AG10803 (cell line): ENCODE data around the gene RGCC.
A peak's percentile ranks its signal among the peaks of the same experiment; 100 is the strongest.

Experiments
- DNase-seq: peaks from one replicate; pipeline ENCODE4 v3.0.0; 2010; ENCODE audit warnings: low read depth
- H3K4me3 ChIP-seq: 2 replicates; pipeline ENCODE4 v1.5.1; 2011; ENCODE audit warnings: mild to moderate bottlenecking, low read length, control low read depth
- TF ChIP-seq, protein P1 (sequence below): conservative IDR thresholded peaks from 2 replicates; pipeline ENCODE4 v1.5.1; 2011; ENCODE audit warnings: mild to moderate bottlenecking, low read length, control low read depth, inconsistent platforms

RGCC gene

DNA sequence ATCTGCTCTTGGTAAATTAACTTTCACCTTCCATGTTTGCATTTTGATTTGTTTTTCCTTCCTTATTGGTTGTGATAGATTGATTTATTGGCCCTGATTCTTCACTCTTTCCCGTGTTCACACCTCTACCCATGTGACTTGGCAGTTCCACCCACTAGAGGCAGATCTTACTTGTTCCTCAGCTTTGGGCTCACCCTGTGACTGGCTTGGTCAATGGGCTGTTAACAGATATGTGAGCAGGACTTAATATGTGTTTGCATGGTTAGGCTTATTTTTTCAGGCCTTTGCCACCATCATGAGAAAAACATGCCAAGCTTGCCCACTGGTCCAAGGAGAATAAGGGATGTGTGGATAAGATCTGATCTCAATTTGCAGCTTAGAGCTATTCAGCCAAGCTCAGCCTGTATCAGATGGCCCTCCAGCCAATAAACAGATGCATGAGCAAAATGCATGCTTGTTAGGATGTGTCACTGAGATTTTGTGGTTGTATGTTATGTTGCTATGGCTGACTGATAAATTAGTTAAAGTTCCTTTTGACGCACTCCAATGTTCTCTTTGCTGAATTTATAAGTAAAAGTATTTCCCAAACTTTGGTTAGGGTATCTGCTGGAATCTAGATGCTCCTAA is 48.0 kb downstream of the RGCC start:
- H3K4me3 ChIP-seq, result no peak overlapping the region
- TF ChIP-seq, protein P1, sequence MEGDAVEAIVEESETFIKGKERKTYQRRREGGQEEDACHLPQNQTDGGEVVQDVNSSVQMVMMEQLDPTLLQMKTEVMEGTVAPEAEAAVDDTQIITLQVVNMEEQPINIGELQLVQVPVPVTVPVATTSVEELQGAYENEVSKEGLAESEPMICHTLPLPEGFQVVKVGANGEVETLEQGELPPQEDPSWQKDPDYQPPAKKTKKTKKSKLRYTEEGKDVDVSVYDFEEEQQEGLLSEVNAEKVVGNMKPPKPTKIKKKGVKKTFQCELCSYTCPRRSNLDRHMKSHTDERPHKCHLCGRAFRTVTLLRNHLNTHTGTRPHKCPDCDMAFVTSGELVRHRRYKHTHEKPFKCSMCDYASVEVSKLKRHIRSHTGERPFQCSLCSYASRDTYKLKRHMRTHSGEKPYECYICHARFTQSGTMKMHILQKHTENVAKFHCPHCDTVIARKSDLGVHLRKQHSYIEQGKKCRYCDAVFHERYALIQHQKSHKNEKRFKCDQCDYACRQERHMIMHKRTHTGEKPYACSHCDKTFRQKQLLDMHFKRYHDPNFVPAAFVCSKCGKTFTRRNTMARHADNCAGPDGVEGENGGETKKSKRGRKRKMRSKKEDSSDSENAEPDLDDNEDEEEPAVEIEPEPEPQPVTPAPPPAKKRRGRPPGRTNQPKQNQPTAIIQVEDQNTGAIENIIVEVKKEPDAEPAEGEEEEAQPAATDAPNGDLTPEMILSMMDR, result no peak; the same call in 1 of the 2 replicates
- DNase-seq, result peak; percentile 95

DNA sequence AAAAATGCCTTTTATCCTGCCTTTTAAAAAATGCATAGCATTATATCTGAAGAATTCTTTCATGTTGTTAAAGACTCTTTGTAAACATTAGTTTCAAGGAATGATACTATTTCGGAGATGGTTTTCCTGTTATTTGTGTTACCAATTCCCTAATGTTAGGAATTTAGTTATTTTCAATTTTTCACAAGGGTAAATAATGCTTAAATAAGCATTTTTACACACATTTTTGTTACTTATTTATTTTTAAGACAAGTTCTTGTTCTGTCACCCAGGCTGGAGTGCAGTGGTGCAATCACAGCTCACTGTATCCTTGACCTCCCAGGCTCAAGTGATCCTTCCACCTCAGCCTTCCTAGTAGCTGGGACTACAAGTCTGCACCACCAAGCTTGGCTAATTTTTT is 49.0 kb downstream of the RGCC start:
- H3K4me3 ChIP-seq, result no peak overlapping the region
- DNase-seq, result no peak
- TF ChIP-seq, protein P1, result no peak

- no peak overlapping the region for H3K4me3 ChIP-seq
- TF ChIP-seq, protein P1, result no peak
- no peak for DNase-seq
These were observed 52.6 kb downstream of the RGCC start for GRCh38 chr13:41509971-41510370.

GRCh38 chr13:41511827-41512226 is 54.5 kb downstream of the RGCC start:
- TF ChIP-seq, protein P1, result no peak
- DNase-seq, result no peak
- no peak overlapping the region for H3K4me3 ChIP-seq

GRCh38 chr13:41512441-41512840 is 55.1 kb downstream of the RGCC start:
- TF ChIP-seq, protein P1, result no peak
- DNase-seq, result no peak
- no peak overlapping the region for H3K4me3 ChIP-seq

DNA sequence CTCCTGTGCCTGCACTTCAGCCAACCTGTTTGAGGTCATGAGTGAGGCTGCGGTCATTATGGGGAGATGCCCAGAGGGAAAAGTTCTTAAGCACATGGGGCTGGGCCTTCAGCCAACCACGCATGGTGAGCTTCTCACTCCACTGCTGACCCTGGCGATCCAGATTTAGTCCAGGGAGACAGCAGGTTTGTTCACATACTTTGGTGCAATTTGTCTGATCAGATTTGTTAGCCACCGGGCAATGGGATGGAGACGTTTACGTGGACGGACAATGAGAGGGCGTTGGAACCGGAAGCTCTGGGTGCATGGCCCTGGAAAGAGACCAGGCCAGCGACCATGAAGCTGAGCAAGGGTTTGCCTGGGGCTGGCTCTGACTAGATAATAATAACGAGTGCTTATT is 56.2 kb downstream of the RGCC start:
- no peak overlapping the region for H3K4me3 ChIP-seq
- TF ChIP-seq, protein P1, result no peak
- no peak for DNase-seq

DNA sequence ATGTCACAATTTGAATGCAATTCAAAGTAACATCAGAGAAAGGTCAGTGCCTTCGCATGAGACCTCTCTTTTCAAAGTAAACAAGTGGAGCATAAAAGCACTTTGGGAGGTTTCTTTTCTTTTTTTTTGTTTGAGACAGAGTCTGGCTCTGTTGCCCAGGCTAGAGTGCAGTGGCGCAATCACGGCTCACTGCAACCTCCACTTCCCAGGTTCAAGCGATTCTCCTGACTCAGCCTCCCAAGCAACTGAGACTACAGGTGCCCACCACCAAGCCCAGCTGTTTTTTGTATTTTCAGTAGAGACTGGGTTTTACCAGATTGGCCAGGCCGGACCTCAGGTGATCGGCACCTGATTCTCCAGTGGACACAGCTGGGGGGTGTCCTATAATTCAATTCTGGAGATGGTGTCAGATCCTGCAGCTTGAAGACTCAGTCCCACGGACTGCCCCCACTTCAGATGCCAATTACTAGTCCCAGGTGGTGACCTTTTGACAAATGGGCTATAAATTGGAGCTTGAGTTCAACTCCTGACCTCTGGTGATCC is 57.6 kb downstream of the RGCC start:
- TF ChIP-seq, protein P1, result no peak
- no peak for DNase-seq
- H3K4me3 ChIP-seq, result no peak overlapping the region
